ENCODE results near the gene MAL.

MAL gene

DNA sequence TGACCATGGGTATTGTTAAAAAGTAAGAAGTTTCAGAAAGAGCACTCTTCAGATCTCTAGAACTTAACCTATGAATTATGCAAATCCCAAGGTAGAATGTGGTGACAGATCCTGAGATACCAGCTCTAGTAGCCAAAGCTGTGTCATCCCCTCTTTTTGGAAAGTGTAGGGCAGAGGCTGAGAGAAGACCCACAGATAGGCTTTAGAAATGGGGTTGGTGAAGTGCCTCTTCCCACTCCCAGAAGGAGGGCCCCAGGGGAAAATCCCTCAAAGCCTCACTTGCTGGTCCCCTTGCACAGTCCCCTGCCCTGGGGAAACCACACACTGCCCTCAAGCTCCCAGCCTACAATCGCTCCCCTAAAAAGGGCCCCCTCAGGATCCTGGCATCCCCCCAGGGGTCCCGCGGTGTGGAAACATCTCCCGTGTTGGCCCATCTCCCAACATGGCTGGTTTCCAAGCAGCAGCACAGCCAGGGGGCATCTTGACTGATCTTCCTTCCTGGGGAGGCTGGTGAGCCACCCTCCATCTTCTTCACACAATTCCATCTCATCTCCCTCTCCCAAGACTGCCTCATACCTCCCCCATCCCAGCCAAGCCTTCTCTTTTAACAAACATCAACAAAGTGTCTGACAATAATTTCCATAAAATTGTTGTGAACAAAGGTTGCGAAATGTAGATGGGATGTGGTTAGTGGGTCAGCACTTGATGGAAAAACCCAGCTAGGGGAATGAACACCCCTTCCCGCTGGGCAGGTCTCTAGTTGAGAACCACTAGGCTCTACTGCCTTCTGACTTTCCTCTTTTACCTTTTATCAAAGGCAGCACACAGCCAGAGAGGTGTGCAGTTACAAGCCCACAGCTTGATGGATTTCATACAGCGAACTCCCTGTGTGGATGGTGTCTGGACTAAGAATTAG is 25.1 kb downstream of the MAL start:
- DNase-seq = no peak

DNA sequence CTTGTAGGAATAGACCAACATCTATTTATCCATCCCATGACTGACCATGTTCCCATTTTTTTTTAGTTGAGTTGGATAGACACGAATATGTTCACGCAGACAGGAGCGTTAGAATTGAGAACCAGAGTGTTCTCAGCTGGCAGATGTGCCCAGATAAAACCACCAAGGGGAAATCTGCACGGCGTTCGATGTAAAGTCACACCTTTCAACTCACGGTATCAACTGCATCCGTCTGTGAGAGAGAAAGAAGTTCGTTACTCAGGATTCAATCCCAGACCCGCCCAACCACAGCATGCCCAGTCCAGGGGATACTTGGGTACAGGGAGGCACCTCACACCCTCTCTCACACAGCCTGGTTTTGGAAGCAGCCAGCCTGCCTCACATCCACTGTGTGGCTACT is 26.1 kb downstream of the MAL start:
- no peak for DNase-seq

DNA sequence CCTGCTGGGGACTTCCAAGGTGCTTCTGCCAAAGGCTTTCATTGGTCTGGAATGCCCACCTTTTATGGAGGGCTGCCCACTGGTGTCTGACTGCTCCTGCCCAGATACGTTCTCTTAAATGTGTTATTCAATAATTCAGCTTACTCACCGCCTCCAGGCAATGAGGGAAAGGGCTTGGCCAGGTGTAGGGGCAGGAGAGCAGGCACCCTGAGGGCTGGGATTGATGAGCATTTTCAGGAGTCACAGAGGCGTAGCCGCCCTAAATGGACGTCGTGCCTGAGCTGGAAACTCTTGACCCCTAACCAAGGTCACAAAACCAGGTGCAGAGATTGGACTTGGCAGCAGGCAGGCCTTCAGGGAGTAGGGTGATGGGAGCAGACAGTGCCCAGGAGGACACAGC is 26.8 kb downstream of the MAL start:
- no peak for DNase-seq

DNA sequence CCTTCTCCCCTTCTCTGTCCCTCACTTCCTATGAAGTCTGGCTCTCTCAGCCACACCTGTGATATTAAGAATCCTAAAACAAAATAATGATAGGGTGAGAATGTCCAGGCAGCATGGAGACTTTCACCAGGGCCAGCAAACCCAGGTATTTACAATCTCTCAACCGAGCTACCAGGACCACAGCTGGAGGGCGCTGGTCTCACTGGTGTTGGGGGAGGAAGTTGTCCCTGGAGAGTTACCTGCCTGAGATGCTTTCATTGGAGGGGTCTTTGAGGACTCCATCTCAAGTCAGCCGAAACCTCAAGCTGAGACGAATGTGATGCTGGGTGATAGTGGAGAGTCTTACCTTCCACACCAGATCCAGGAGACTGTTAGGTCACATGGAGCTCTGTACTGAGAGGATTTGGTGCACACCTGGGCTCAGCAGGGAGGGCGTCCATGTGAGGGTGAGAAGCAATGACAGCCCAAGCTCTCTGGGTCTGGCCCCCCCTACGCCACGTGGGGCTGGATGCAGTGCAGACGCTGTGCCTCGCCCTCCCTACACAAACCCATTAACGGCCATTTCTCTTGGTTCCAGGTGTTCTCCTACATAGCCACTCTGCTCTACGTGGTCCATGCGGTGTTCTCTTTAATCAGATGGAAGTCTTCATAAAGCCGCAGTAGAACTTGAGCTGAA is 27.4 kb downstream of the MAL start:
- no peak for DNase-seq

DNA sequence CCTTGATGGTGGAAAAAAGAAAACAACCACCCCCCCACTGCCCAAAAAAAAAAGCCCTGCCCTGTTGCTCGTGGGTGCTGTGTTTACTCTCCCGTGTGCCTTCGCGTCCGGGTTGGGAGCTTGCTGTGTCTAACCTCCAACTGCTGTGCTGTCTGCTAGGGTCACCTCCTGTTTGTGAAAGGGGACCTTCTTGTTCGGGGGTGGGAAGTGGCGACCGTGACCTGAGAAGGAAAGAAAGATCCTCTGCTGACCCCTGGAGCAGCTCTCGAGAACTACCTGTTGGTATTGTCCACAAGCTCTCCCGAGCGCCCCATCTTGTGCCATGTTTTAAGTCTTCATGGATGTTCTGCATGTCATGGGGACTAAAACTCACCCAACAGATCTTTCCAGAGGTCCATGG is 28.0 kb downstream of the MAL start:
- DNase-seq = no peak

DNA sequence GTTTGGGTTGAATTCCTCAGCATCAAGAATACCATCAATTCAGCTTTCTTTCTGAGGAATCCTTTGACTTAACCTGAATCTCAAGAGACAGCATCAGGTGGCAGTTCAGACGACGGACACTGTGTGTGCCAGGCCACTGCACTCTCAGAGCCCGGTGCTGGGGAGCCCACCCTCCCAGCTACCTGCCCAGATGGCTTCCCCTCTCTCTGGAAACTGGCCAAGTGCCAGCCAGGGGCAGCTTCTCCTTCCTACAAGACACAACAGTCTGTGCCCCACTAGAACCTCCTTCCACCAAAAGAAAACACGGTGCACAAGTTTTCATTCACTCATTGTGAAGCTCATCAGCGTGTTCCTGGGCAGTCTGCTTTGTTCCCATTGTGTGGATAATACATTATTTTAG is 28.5 kb downstream of the MAL start:
- DNase-seq = no peak

DNA sequence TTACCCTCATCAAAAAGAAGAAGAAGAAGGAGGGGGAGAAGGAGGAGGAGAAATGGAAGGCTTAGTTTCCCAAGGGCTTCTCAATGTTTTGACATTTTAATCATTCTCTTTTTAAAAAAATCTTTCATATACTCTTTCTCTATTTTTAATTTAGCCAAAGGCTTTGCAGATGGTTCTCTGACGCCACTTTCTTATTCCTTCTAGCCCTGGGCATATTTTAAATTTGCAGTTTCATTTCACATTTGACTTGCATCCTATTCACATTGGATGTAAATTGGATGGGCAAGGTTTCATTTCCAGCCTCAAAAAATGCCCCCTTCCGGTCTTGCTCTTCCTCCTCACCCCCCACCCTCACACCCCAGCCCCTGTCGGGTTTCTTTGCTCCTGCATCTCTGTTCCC is 29.8 kb downstream of the MAL start:
- no peak for DNase-seq

DNA sequence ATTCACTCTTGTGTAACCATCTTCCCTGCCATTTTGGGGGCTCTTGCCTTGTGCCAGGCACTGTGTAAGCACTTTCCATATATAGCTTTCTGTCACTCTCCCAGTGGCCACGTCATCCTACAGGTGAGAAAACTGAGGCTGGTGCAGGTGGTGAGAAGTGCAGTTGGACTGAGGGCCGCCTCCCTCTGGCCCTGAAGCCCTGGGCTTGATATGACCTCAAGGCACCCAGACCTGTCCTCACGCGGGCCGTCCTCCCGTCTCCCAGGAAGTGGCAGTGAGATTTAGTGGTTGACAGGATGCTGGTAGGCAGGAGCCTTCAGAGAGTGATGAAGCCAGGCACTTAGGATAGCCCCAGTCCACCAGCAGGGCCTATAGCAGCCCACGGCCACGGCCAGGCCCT is 30.5 kb downstream of the MAL start:
- DNase-seq = no peak

DNA sequence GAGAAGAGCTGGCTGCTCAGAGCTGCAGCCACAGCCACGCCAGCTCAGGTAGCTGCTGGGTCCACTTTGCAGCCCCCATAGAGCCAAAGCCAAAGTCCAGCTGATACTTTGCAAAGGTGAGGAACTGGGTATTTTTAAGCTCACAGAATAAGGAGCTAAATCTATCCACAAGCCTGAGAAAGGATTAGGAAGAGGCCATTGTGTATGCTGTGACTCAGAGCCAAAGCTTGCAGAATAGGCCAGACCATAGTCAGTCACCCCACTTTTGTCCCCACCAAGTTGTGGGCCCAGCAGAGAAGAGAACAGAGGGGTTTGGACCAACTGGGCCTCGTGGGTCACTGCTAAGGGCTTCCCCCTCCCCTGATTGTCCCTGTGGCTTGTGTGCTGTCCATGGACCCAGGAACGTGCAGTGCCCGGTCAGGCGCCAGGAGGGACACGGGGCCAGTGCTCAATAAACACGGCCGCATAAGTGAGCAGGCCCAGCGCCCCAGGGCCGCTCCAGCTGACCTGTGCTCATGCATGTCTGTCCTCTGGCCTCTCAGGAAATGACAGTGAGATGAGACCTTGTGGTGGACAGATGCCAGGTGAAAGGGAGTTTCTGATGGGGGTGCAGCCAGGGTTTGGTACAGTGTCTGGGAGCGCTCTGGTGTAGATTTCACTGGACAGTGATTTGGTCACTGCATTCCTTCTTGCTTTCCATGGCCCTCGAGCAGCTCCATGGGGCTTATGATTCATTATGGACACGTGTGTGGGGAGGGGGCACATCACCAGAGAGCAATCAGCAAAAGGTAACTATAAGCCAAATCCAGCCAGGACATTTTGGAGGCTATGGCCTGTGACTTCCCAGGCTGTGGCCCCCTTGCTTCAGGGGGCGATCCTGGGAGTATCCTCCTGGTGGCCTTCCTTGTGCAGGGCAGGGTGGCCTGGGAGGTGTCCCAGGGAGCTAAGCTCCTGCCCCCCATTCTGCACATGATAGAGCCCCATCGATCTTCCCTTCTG is 31.3 kb downstream of the MAL start:
- DNase-seq = no peak

DNA sequence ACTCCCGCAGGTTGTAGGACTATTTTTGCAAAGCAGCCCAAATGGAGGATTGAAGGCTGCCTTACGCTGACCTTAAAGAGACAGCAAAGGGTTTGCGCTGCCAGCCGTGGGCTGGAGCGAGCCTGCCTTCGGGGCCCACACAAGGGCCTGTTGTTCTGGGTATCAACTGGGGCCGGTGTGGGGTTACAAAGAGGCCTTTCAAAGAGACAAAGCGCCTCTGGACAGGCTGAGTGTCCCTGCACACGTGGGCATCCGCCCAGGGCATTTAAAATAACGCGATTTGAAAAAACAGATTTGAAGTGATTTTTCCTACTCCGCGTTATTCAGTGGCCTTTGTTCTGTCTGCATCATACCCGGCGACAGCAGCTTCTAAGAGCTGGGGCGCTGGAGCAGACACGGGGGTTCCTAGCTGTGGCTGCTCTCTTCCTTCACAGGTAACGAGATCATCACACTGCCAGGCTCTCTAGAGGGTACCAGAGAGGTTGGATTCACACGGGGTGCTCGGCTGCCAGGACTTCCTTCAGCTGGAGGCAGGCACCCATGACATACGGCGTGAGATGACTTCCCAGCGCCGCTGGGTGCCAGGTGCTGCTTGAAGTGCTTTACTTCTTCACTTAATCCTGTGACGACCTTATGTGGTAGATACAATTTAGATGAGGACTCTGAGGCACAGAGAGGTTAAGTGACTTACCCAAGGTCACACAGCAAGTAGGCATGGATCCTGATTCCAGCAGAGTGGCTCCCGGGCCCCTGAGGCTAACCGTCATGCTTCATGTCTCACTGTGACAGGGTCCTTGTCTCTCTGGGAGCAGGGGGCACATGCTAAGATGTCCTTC is 32.2 kb downstream of the MAL start:
- no peak for DNase-seq

DNA sequence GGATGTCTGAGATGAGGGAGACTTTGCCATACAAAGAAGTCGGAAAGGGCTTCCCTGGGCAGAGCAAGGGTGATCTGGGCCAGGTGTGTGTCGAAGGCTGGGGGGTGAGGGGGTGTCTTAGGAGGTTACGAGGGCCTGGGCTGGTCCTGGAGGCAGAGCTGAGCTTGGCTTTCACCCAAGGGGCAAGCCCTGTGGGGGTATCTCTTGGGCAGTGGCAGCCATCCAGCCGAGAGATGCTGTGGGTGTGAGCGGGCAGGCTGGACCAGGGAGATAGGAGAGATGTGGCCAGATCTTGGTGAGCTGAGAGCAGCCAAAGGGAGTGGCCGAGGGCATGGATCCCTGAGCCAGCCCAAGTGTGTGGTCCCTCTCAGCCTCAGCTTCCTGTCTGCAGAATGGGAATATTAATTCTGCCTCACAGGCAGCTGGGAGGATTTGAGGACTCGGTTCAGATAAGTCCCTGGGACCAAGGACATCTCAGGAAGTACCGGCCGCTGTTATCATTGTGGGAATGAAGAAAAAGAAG is 33.0 kb downstream of the MAL start:
- DNase-seq = no peak

DNA sequence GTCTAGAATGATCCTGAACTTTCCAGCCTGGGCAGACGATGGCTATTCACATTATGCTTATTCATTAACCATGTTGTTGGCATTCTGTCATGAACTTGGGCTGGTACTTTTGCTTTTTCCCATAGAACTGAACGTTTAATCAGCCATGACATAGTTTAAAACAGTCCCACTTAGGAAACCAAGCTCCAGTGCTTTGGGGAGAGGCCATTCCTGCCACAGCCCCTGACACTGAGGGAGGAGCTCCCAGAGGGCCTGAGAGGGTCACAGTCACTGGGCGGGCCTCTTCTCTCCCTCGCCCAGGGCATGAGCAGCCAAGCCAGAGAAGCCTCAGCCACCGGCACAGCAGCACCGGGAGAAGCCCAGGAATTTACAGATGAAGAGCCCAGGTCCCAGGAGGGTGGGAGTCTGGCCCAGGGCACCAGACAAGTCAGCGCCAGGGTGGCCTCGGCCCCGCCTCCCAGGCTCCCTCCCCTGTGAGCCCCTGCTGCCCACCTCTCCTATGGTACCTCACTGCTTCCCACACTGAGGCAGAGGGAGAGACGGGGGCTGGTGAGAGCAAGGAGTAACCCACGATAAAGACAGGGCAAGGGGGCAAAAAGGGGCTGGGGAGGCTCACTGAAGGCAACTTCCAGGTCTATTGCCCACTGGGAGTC is 33.6 kb downstream of the MAL start:
- DNase-seq = no peak

DNA sequence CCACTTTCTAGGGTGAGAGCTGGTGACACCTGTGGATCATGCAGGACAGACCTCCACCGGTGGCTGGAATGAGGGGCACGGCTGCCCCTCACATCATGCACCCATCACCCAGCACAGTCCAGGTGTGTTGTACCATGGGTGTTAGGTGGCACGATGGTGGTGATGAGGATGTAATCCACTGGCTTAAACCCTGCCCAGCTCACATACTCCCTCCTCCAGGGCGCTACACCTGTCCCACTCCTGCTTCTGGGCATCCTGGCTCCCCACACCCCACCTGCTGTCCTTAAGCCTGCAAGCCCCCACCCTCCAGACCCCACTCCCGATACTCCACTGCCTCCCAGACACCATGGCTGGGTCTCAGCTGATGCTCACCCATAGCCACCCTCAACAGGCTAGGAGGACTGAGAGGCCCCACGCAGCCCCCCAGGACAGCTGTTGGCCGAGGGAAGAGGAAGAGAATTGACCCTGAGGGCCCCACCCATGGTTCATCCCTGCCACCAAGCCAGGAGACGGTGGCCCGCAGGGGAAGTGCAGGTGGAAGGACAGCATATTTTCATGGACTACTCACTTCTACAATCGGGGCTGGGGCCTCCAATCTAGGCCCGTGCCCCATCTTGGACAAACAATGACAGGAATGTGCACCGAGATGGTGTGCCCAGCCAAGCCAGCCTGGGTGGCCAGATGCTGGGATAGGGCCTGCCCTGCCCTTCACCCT is 34.3 kb downstream of the MAL start:
- no peak for DNase-seq

DNA sequence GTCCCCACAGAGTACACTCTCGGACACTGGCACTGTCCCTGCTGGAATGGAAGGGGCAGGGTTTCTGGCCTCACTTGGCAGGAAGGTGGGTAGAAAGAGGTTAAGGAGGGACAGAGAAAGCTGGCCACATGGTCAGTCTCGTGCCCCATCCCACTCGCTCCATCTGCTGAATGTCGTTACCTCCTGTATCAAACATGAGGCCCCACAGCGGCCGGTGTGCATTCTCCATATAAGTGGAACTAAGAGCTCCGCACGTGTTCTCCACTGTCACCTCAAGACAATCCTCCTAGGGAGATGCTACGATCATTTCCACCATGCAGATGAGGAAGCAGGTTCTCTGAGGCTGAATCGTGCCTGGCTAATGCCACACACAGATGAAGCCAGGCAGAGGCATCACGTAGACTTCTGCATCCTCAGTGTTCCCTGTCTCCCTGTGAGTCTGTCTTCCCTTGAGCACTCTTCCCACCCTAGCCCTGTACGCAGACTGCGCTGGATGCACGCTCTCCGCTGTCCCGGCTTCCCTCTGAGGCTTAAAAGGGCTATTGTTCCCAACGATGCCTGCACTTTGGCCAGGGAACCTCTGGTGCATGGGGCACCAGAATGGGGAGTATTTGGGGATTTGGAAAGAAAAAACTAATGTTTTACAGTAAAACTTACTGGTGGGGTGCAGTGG is 35.1 kb downstream of the MAL start:
- DNase-seq = no peak

DNA sequence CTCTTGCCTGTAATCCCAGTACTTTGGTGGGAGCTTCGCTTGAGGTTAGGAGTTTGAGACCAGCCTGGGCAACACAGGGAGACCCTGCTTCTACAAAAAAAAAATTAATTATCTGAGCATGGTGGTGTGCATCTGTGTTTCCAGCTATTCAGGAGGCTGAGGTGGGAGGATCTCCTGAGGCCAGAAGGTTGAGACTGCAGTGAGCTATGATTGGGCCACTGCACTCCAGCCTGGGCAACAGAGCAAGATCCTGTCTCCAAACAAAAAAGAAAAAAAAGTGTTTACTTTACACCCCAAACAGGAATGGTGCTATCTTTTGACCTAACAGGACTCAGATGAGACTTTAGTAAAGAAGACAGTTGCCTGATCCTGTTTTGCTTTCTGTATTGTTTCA is 35.6 kb downstream of the MAL start:
- DNase-seq = no peak

DNA sequence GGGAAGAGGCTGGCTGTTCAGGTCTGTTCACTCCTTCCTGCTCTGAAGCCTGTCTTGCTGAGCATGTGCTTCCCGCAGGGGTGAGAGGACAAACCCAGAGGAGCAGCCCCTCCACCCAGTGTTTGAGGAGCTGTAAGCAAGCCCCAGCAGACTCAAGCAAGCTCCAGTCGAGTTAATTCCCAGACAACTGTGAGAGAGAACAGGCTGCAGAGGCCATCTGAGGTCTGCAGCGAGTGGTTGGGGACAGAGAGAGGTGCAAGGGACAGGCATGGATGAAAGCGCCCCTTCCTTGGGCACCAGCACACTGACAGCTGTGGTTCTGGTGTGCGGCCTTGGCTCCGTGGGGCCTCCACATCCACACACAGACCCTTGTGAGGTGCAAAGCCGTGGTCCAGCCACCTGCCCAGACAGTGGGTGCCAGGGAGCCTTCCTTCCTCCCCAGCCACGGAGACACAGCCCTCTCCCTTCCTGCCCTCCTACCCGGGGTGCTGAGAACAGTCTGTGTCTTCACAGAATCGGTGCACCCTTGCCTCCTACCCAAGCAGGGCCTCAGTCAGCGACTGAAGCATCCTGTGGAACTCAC is 36.2 kb downstream of the MAL start:
- no peak for DNase-seq

DNA sequence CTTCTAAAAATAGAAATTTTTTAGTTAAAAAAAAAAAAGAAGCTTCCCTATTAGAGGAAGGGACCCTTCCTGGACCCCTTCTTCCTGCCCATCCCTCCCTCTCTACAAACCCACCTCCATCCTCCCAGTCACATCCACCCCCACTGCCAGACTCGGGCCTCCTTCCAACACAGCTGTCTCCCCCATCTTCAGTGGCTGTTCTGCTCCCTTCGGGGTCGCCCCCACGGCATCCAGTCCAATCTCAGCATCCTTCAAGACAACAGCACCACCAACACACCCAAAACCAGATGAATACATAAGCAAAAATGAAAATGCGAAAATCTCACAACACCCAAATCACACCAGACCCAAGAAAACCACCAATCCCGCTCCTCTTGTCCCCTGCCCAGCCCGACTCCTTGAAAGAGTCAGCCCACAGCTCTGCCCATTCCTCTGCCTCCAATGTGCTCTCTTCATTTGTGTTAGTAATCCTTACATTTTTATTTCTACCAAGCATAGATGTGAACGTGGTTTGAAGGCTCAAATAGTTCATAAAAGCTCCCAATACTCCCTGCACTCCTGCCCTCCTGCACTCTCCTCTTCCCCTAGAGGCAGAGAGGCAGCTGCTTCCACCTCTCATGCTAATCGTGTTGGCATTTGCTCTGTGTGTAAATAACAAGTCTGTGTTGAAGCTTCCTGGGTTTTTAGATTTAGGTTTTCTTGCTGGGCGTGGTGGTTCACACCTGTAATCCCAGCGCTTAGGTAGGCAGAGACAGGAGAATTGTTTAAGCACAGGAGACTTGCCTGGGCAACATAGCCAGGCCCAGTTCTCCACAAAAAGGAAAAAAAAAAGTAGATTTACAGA is 37.0 kb downstream of the MAL start:
- no peak for DNase-seq

DNA sequence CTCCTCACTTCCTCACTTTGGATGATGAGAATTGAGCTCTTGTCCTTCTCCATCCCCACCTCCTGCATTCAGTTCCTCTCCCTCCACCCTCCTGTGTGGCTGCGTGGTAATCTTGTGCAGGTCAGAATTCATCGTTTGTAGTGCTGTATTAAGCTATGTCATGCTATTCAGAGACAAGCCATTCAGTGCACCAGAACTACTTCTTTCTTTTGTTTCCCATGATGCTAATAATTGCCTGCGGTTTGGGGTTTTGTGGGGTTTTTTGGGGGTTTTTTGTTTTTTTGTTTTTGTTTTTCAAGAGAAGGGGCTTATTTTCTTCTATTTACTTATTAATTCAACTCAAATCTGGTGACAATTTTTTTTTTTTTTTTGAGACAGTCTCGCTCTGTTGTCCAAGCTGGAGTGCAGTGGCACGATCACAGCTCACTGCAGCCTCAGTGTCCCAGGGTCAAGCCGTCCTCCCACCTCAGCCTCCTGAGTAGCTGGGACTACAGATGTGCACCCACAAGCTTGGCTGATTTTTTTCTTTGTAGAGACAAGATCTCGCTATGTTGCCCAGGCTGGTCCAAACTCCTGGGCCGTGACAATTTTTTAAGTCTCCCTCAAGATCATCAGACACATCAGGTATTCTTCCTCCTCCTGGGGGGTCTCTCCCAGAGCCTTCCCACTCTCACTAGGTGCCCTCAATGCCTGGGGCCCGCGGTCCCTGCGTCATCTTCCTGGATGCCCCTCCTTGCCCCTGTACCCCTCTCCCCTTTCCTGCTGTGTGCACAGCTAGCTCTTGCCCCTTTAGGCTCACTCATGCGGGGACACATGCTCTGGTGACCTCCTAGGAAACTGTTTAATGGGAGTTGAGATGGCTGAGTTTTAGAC is 37.8 kb downstream of the MAL start:
- no peak for DNase-seq

Data from CD4-positive, alpha-beta T cell treated with Interleukin-10 for 1 hour (primary cell).